ENCODE results near the gene IFNAR1. TPM values are rescaled to one million over a fixed set of nuclear protein-coding genes. Genes with fewer than 3 reads are reported as not detected.

IFNAR1 gene
- total RNA-seq, 2 donors from 2014 or later: 11.7 to 16.9 TPM

DNA sequence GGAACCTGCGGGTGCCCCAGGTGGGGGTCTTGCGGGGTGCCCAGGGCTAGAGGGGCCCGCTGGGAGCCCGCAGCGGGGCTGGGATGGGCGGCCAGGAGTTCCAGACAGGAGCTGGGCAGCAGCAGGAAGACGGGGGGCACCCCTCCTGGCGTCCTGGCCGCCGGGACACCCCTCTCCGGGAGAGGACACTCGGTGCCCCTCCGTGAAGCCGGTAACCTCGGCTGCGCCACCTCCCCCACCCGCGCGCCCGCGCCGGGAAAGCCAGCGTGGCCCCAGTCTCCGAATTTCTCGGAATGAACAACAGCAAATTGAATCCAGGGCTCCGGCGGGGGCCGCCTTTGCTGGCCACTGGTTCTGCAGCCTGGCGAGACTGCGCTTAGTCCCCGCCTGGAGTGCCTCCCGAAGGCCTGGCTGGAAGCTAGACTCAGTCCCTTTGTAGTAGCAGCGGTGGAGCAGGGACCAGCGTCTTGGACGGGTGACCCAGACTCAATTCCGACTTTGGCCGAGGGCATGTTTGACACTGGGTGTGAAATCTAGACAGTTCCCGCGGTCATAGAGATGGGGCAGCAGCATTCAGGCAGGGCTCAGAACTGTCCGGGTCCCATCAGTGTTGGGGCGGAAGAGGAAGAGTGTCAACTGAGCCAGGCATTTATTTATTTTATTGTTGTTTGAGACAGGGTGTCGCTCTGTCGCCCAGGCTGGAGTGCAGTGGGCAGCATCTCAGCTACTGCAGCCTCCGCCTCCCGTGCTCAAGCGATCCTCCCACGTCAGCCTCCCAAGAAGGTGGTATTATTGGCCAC lies 79.2 kb downstream of the IFNAR1 start:
- Mint-ChIP-seq H3K9me3 (no peaks in the 10 kb centered on the region), H3K36me3 (ENCODE audit: low read depth) (peaks cover 16% of the 10 kb centered on the region), H3K4me3 (peak overlapping the region; percentile 78), H3K4me1 (peaks cover 19% of the 10 kb centered on the region), H3K27ac (peak overlapping the region; percentile 94), H3K27me3 (ENCODE audit: insufficient read depth) (peaks cover 2% of the 10 kb centered on the region)
- peak overlapping the region; percentile 47 for H3K27ac ChIP-seq (ENCODE audit: low read depth, low read length)
- H3K9ac ChIP-seq (ENCODE audit: extremely low read depth, low read length, poor library complexity, severe bottlenecking): peak overlapping the region; percentile 64
- no peaks in the 10 kb centered on the region for H3K4me1 ChIP-seq (ENCODE audit: control insufficient read depth, insufficient read depth, low read length)
- TF ChIP-seq, protein P1, sequence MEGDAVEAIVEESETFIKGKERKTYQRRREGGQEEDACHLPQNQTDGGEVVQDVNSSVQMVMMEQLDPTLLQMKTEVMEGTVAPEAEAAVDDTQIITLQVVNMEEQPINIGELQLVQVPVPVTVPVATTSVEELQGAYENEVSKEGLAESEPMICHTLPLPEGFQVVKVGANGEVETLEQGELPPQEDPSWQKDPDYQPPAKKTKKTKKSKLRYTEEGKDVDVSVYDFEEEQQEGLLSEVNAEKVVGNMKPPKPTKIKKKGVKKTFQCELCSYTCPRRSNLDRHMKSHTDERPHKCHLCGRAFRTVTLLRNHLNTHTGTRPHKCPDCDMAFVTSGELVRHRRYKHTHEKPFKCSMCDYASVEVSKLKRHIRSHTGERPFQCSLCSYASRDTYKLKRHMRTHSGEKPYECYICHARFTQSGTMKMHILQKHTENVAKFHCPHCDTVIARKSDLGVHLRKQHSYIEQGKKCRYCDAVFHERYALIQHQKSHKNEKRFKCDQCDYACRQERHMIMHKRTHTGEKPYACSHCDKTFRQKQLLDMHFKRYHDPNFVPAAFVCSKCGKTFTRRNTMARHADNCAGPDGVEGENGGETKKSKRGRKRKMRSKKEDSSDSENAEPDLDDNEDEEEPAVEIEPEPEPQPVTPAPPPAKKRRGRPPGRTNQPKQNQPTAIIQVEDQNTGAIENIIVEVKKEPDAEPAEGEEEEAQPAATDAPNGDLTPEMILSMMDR (conservative IDR thresholded peaks at IDR 0.05): no peak
- no peaks in the 10 kb centered on the region for H3K27me3 ChIP-seq (ENCODE audit: control insufficient read depth, insufficient read depth, low read length, poor library complexity, severe bottlenecking)
- H3K4me3 ChIP-seq (ENCODE audit: low read length): peak overlapping the region; percentile 93
- peak; percentile 85 for DNase-seq
- 12 to 18% methylated on average over 28 to 47 of the region's 47 CpGs for WGBS, 2 experiments (ENCODE audit: insufficient coverage in 1 of 2, insufficient read length in 1 of 2)
- H3K36me3 ChIP-seq (ENCODE audit: control insufficient read depth, insufficient read depth, low read length): peaks cover 8% of the 10 kb centered on the region
- no peaks in the 10 kb centered on the region for H3K9me3 ChIP-seq (ENCODE audit: control insufficient read depth, low read length)

DNA sequence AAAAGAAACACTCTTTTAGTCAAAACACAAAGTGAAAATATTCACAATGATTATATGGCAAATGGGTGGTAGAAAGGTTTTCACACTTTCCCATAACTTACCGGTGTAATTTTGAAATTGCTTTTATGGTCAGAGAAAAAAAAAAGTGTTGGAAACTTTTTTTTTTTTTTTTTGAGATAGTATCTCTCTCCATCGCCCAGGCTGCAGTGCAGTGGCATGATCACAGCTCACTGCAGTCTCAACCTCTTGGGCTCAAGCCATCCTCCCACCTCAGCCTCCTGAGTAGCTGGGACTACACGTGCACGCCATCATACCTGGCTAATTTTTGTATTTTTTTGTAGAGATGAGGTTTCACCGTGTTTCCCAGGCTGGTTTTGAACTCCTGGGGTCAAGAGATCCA lies 81.7 kb downstream of the IFNAR1 start:
- Mint-ChIP-seq H3K4me3 (no peak overlapping the region), H3K27ac (no peak overlapping the region), H3K9me3 (no peaks in the 10 kb centered on the region), H3K27me3 (ENCODE audit: insufficient read depth) (no peaks in the 10 kb centered on the region), H3K4me1 (peaks cover 19% of the 10 kb centered on the region), H3K36me3 (ENCODE audit: low read depth) (peaks cover 28% of the 10 kb centered on the region)
- Histone ChIP-seq H3K27ac (ENCODE audit: low read depth, low read length) (no peak overlapping the region), H3K4me3 (ENCODE audit: low read length) (no peak overlapping the region), H3K36me3 (ENCODE audit: control insufficient read depth, insufficient read depth, low read length) (peaks cover 17% of the 10 kb centered on the region), H3K9ac (ENCODE audit: extremely low read depth, low read length, poor library complexity, severe bottlenecking) (no peak overlapping the region), H3K4me1 (ENCODE audit: control insufficient read depth, insufficient read depth, low read length) (no peaks in the 10 kb centered on the region), H3K9me3 (ENCODE audit: control insufficient read depth, low read length) (no peaks in the 10 kb centered on the region), H3K27me3 (ENCODE audit: control insufficient read depth, insufficient read depth, low read length, poor library complexity, severe bottlenecking) (no peaks in the 10 kb centered on the region)
- 89 to 92% methylated on average over 4 to 5 of the region's 5 CpGs for WGBS, 2 experiments (ENCODE audit: insufficient coverage in 1 of 2, insufficient read length in 1 of 2)
- TF ChIP-seq, protein P1 (conservative IDR thresholded peaks at IDR 0.05): no peak
- DNase-seq: no peak

Other genes with a start within 250 kb of the IFNAR1 start
- gene IFNAR2, start 95.0 kb upstream of the IFNAR1 start, total RNA-seq: 10 to 100 TPM; 14.1 to 27.7 TPM
- gene IL10RB, start 58.6 kb upstream of the IFNAR1 start, total RNA-seq: 1 to 10 TPM; 4.1 to 5.3 TPM
- gene IFNGR2, start 78.4 kb downstream of the IFNAR1 start, total RNA-seq: 10 to 100 TPM; 41.9 to 55.1 TPM
- gene TMEM50B, start 155.0 kb downstream of the IFNAR1 start, total RNA-seq: 10 to 100 TPM; 35.8 to 57.2 TPM
- 1 to 10 TPM; 3.9 to 5.8 TPM for gene DNAJC28, start 166.7 kb downstream of the IFNAR1 start, total RNA-seq
- 100 to 1,000 TPM; 125 to 150 TPM for gene GART, start 217.1 kb downstream of the IFNAR1 start, total RNA-seq
- 100 to 1,000 TPM; 283 to 337 TPM for gene SON, start 218.1 kb downstream of the IFNAR1 start, total RNA-seq